ENCODE measurements around the gene RUFY1. TPM values are rescaled to one million over a fixed set of nuclear protein-coding genes. Genes with fewer than 3 reads are reported as not detected.
"Not testable (repeated sequence)": the region's sequence is repeated elsewhere in the genome, so short reads cannot be mapped to it uniquely, and the experiment has no call there.

The RUFY1 gene, protein sequence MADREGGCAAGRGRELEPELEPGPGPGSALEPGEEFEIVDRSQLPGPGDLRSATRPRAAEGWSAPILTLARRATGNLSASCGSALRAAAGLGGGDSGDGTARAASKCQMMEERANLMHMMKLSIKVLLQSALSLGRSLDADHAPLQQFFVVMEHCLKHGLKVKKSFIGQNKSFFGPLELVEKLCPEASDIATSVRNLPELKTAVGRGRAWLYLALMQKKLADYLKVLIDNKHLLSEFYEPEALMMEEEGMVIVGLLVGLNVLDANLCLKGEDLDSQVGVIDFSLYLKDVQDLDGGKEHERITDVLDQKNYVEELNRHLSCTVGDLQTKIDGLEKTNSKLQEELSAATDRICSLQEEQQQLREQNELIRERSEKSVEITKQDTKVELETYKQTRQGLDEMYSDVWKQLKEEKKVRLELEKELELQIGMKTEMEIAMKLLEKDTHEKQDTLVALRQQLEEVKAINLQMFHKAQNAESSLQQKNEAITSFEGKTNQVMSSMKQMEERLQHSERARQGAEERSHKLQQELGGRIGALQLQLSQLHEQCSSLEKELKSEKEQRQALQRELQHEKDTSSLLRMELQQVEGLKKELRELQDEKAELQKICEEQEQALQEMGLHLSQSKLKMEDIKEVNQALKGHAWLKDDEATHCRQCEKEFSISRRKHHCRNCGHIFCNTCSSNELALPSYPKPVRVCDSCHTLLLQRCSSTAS
- total RNA-seq: 20.5 TPM
- long read RNA-seq, transcript RUFY1-201 (18 exons, 2,646 nt): major isoform, 29 of 50 reads
- long read RNA-seq, transcript RUFY1-204 (17 exons, 2,642 nt): minor isoform, 5 of 50 reads
- long read RNA-seq, partial matches to known transcripts: 1 of 50 reads
- long read RNA-seq, other reads (novel, unspliced or antisense): 15 of 50 reads

DNA sequence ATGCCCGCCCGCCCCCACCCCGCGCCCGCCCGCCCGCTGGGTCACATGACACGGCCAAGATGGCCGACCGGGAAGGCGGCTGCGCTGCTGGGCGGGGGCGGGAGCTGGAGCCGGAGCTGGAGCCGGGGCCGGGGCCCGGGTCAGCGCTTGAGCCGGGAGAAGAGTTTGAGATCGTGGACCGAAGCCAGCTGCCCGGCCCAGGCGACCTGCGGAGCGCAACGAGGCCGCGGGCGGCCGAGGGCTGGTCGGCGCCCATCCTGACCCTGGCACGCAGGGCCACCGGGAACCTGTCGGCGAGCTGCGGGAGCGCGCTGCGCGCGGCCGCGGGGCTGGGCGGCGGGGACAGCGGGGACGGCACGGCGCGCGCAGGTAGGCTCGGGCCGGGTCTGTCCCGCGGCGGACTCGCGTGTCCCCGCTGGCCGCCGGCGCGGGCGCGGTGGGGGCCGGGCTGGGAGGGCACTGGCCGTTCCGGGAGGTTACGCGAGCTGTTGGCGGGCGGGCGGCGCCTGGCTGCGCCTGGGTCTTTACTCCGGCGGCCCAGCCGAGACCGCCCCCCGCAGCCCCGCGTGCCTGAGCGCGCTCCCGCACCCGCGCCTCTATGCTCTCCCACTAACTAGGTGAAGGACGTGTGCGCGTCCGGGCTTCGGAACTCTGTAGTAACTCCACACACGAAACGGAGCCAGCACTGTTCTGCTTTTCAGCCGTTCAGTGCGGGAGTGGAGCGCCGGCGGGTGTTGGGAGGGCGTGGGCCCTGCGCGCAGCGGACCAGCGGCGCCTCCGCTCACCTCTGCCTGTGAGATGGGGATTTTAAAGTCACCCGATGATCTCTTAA lies at the start of gene RUFY1:
Gene RUFY1 (plus strand): TSS at position 44 of the 832 bp plus-strand sequence. CDS start 16 bp downstream, at position 60.
- DNase-seq: peak; percentile 90
- intact Hi-C loops (cut with DNase I): no loop called here
- peak; percentile 94 for ATAC-seq (ENCODE audit: poor library complexity)

DNA sequence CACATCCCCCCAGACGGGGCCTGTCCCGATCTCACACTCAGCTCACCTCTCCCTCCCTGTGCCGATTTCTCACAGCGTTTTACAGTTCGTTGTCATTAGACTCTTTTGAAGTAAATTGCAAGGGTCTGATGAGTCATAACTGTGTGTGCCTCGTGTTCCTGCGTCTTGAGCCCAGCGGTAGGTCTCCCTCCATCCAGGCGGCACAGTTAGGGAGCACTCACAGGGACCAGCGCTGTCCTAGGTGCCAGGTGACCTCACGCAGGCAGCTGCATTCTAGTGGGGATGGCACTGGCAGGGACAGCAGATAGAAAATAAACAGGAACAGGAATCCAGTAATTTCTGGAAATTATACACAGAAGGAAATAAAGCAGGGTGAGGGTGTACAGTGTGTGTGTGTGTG lies 48.4 kb upstream of the RUFY1 start:
- intact Hi-C loops (cut with DNase I); DNase-seq; ATAC-seq (ENCODE audit: poor library complexity): not testable (repeated sequence)

DNA sequence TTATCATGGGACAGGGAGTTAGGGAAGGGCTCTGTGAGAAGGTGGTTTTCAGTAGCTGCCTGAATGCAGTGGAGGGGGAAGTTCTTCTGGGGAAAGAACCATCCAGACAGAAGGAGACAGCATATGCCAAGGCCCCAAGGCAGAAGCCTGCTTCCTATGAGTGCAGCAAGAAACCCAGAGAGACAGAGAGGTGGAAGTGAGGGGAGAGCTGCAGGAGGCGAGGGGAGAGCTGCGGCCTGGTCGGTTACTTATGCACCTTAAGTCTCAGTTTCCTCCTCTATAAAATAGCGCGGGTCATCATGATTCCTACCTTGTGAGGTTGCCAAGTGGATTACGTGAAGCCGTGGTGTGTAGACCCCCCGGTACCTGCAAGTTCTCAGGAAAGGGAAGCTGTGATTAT lies 47.9 kb upstream of the RUFY1 start:
- ATAC-seq (ENCODE audit: poor library complexity): not testable (repeated sequence)

DNA sequence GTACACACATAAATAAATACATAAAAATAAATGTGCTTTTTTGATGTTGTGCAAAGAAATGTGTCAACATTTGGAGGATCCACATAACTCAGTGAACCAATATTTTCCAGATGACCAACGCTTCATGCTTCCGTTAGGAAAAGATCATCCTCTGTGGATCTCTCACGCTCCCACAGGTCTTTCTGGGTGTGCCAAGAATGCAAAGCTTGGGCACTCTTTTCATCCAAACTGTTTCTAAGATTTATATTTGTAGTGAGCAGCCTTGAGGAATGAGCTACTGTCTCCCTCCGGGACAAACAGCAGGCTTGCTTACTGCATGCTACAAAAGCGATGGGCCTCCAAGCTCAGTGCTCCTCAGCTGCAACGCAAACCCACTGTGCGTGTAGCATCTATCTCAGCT lies 46.2 kb upstream of the RUFY1 start:
- intact Hi-C loops (cut with DNase I): no loop called here
- ATAC-seq (ENCODE audit: poor library complexity) (no peak), DNase-seq (no peak)

More for the DNA sequence above, 47.9 kb upstream of the RUFY1 start:
- intact Hi-C loops (cut with DNase I); DNase-seq: not testable (repeated sequence)

DNA sequence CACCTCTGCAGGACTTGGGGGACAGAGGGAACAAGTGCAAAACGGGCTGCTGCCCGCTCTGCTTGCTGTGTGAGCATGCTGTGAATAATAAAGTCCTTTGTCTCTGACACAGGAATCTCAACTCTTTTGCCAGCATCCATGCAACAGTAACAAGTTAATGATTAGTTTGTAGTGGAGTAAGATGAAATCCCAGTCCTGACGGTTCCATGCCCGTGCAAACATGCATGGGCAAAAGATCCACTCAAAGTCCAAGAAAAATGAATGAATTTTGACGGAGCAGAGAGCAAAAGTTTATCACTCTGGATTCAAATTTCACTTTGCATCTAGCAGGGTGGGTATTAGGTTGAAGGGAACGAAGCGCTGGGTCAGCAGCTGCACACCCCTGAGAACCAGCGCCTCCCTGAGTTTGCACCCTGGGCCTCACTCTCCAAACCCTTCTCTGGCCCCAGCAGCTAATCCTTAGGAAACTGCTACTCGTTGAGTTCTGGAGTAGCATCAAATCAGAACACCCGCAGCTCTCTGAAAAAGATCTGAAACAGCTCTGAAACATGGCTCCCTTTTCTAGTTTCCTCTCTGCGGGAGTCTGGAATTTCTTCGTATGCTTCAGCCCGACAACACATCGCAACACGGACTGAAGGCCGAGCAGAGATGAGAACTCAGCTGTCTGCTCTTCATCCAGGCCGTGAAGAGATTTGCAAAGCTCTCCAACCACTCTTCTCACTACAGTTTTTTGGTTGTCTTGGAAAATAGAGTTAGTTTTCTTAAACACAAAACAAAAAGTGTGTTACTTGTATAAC lies 45.6 kb upstream of the RUFY1 start:
- peak; percentile 3 for DNase-seq
- intact Hi-C loops (cut with DNase I): no loop called here

DNA sequence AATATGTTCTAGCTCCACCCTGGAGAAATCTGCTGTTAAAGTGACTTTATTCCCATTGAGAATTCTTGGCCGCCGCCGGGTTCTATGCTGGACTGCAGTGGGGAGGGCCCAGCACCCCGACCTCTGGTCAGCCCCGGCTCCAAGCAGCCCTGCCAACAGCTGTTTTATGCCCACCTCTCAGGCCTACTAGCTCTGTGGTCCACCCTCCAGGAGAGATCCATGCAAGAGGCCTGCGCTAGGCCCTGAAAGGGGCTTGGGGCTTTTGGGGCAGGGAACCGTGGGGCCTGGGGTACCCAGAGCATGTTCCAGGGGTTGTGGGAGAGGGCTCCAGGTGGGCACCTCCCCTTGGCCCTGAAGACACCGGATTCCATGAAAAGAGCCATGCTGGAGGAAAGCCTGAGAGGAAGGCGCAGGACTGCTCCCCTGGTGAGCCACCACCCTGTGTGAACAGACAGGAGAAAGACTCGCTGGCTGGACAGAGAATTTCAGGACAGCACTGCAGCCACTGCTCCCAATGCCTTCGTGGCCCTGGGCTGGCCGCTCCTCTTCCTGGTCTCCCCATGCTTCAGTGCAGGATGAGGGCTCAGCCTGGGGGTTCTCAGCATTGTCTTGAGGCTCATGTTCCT lies 44.6 kb upstream of the RUFY1 start:
- intact Hi-C loops (cut with DNase I): no loop called here
- ATAC-seq (ENCODE audit: poor library complexity): no peak
- DNase-seq: no peak

More for the DNA sequence above, 45.6 kb upstream of the RUFY1 start:
- ATAC-seq (ENCODE audit: poor library complexity): no peak

DNA sequence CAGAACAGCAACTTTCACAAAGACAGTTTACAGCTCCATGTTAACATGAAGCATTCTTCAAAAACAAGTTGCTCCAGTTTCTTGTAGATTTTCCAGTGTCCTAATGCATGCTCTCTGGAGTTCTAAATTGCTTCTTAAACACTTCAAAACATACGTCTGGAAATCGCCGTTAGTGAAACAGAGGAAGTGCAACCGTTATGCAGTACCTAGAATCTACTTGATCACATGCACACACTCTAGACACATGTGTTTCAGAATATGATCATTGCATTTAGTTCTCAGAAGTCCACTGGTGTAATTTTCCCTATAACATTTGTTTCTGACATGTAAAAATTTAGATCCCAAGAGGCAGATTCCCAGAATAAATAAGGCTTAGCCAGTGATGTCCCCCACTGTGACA lies 41.1 kb upstream of the RUFY1 start:
- intact Hi-C loops (cut with DNase I): no loop called here
- no peak for ATAC-seq (ENCODE audit: poor library complexity)
- no peak for DNase-seq

DNA sequence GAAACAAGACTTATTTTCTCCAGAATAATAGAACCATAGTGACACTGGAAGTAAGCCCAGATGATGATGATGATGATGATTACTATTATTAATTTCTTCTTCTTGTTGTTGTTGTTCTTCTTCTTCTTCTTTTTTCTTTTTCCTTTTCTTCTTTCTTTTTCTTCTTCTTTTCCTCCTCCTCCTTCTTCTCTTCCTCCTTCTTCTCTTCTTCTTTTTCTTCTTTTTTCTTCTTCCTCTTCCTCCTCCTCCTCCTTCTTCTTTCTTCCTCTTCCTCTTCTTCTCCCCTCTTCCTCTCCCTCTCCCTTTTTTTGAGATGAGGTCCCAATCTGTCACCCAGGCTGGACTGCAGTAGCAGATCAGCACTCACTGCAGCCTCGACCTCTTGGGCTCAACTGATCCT lies 40.5 kb upstream of the RUFY1 start:
- DNase-seq (no peak), ATAC-seq (ENCODE audit: poor library complexity) (no peak)
- intact Hi-C loops (cut with DNase I): no loop called here

DNA sequence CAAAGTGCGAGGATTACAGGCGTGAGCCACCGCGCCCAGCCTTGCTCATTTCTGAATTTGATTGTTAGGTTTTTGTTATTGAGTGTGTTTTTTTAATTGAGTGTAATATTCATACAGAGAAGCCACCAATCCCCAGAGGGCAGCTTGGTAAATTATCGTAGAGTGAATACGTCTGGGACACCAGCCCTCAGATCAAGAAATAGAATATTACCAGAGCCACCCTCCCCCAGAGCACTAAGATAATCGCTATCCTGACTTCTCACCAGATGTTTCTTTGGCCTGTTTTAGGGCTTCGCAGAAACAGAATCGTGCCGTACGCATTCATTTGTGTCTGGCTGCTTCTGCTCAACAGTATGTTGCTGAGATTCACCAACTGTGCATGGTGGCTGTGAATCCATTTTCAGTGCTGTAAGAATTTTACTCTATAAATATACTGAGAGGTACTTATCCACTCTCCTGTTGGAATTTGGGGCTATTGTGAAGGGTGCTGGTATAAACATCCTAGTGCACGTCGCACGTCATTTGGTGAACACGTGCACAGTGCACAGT lies 37.8 kb upstream of the RUFY1 start:
- DNase-seq (no peak), ATAC-seq (ENCODE audit: poor library complexity) (no peak)
- intact Hi-C loops (cut with DNase I): no loop called here

DNA sequence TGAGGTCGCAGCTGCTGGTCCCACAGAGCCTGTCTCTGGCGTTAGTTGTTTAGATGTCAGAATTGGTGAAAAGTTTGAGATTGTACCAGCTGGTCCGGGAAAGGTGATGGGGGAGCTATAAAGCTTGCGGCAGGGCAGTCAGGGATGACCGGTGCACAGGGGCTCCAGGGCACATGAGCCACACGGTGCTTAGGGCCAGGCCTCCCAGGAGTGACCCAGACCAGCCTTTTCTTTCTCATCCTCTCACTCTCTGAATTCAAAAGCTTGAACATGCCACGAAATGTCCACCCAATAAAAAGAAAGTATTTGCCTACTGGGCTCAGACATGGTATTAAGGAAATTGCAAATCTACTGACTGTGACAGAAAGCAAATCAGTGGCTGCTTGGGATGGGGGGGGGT lies 34.9 kb upstream of the RUFY1 start:
- intact Hi-C loops (cut with DNase I); ATAC-seq (ENCODE audit: poor library complexity); DNase-seq: not testable (repeated sequence)

DNA sequence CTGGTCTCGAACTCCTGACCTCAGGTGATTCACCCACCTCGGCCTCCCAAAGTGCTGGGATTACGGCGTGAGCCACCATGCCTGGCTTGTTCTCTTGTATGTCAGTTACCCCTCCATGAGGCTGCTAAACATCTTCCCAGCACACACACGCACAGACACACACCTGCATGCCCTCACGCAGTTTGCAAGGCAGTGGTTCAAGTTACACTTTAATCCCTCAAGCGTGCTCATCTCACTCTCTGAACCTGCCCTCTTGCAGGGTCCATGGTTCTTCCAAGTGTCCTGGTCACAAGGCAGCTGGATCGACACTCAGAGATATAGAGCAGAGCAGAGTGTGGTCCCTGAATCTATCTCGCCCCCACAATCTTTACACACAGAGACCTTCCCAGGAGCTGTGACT lies 34.1 kb upstream of the RUFY1 start:
- DNase-seq (no peak), ATAC-seq (ENCODE audit: poor library complexity) (no peak)
- intact Hi-C loops (cut with DNase I): no loop called here

DNA sequence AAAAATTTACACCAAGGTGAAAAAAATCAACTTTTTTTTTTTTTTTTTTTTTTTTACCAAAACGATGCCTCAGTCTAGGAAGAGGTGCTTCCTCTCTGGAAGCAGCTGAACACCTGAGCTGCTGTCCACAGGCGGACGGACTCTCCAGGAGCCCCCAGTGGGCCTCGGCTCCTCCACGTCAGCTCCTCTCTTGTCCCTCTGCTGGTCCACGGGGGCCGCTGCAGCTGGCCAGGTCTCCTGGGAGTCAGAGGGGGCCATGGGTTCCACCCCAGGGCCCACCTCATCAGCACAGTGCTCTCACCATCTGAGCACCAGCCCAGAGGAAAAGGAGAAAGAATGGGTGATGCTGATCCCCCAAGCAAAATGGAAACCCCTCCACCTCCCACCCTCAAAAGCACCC lies 32.6 kb upstream of the RUFY1 start:
- intact Hi-C loops (cut with DNase I); ATAC-seq (ENCODE audit: poor library complexity); DNase-seq: not testable (repeated sequence)

DNA sequence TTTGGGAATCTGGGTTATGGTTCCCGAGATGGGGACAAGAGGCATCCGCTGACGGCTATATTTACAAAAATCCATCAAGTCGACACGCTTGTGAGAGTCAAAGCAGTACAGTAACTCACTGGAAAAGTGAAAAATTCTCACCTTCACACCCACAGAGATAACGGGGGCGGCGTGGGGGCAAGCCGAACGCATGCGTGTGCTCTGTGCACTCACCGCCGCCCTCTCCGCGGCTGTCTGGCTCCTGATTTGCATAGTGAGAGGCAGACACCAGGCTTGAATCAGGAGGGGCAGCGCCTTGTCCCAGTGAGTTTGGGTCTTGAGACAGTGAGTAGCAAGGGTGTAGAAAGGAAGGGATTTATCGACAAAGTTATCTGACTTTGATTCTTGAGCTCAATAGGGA lies 32.0 kb upstream of the RUFY1 start:
- DNase-seq; intact Hi-C loops (cut with DNase I); ATAC-seq (ENCODE audit: poor library complexity): not testable (repeated sequence)

DNA sequence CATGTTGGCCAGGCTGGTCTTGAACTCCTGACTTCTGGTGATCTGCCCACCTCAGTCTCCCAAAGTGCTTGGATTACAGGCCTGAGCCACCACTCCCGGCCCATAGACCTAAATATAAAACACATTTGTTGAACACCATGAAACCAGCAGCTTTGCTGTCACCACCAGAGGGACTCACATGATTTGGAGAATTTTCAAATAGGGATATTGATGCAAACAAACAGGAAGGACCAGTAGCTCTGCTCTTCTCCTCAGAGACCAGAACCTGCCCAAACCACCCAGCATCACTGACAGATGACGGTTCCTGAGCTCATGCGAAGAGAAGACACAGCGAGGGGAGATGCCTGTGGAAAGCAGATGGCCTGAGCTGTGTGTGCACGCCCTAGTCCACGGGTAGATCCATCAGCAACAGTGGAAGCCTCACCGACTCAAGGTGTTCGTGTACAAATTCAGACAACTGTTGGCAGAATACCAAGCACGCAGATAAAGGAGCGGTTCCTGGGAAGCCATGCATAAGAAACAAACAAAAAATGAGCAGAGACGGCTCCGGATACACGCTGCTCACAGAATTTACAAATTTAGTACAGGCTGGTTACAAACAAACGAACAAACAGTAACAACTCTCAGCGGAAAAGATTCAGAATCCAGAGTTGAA lies 30.8 kb upstream of the RUFY1 start:
- intact Hi-C loops (cut with DNase I); DNase-seq; ATAC-seq (ENCODE audit: poor library complexity): not testable (repeated sequence)

DNA sequence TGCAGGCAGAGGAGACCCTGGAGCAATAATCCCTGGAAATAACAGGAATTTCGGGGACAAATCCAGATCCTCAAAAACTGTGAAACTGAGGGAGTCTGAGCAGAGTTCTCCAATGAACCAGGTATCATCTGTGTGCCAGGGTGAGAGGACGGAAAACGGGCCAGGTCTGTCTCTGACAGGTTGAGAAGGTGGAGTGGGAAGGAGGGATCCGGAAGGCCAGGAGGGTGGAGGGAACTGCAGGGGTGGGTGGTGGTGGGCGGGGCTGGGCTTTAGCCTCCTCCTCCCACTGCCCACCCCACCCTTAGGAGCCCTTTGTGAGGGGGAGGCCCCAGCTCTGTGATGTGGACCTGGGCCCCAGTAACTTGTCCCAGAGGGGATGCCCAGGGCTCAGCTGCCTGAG lies 28.2 kb upstream of the RUFY1 start:
- not testable (repeated sequence) for ATAC-seq (ENCODE audit: poor library complexity)

DNA sequence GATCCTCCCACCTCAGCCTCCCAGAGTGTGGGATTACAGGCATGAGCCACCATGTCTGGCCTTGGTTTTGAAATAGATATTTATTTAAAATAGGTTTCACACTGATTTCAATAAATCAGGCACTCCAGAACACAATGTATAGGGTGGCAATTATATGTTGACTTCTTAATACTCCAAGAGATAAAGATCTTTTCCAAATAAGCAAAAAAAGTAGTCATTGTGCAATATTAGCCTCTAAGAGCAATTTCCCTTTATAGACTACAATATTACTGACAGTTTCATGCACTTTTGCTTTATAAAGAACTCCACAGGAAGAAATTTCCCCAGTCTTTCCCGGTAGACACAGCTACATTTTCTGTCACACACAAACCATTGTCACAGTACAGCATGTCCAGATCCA lies 23.4 kb upstream of the RUFY1 start:
- no peak for ATAC-seq (ENCODE audit: poor library complexity)
- intact Hi-C loops (cut with DNase I): no loop called here

More for the DNA sequence above, 28.2 kb upstream of the RUFY1 start:
- DNase-seq; intact Hi-C loops (cut with DNase I): not testable (repeated sequence)

More for the DNA sequence above, 23.4 kb upstream of the RUFY1 start:
- no peak for DNase-seq
